Smooth muscle cell of the coronary artery (primary cell): ENCODE measurements around the gene ANGPTL2. TPM values are rescaled to one million over a fixed set of nuclear protein-coding genes. Genes with fewer than 3 reads are reported as not detected.

Experiments used
- total RNA-seq: library from RNA; depleted of rRNA; stranded (reverse); fragments of >200 nt; gene quantifications from 2 replicates; pipeline ENCODE4 v1.2.3, GENCODE V29; 2014; ENCODE audit warnings: low replicate concordance

ANGPTL2 gene, protein sequence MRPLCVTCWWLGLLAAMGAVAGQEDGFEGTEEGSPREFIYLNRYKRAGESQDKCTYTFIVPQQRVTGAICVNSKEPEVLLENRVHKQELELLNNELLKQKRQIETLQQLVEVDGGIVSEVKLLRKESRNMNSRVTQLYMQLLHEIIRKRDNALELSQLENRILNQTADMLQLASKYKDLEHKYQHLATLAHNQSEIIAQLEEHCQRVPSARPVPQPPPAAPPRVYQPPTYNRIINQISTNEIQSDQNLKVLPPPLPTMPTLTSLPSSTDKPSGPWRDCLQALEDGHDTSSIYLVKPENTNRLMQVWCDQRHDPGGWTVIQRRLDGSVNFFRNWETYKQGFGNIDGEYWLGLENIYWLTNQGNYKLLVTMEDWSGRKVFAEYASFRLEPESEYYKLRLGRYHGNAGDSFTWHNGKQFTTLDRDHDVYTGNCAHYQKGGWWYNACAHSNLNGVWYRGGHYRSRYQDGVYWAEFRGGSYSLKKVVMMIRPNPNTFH
- 3.8 and 73.2 TPM in 2 replicates for total RNA-seq

GRCh38 chr9:127122176-127123063 is at the start of gene ANGPTL2:
Gene ANGPTL2 (minus strand): TSS chr9:127122635. CDS start chr9:127108731, 13,904 bp downstream.

Other genes with a start within 250 kb of the ANGPTL2 start
- 0.45 and 2.6 TPM in 2 replicates for gene RALGPS1, start 207.9 kb downstream of the ANGPTL2 start, total RNA-seq
- gene GARNL3, start 142.1 kb upstream of the ANGPTL2 start, total RNA-seq, result 2.6 and 4.8 TPM in 2 replicates